ENCODE data around the gene CTSH.

DNA sequence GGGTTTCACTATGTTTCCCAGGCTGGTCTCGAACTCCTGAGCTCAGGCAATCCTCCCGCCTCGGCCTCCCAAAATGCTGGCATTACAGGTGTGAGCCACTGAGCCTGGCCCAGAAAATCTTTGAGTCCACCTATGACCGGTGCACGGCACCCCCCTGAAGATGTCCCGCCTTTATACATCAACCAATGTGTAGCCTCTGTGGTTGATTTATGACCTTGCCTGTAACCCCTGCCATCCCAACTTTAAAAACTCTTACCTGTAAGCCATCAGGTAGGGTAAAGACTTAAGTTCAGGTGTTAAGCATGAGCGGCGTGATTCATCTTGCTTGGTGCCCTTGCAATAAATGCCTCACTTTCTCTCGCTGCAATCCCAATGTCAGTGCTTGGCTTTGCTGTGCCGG lies 14.5 kb upstream of the CTSH start:
- TF ChIP-seq POLR2A (IDR thresholded peaks at IDR 0.05; ENCODE audit: low read depth, low read length): no peak
- no peak for TF ChIP-seq POLR2AphosphoS5 (IDR thresholded peaks at IDR 0.05; ENCODE audit: low read depth, low read length)
